NCI-H446 (cell line): ENCODE data around the gene SPARCL1.
A peak's percentile ranks its signal among the peaks of the same experiment; 100 is the strongest.
"Not testable (repeated sequence)": the region's sequence is repeated elsewhere in the genome, so short reads cannot be mapped to it uniquely, and the experiment has no call there.

Experiments used
- DNase-seq, 2 experiments: peaks; one replicate each; lab custom pipeline; 2025; lab: John Stamatoyannopoulos, UW

SPARCL1 gene

GRCh38 chr4:87446375-87446774 is 82.8 kb downstream of the SPARCL1 start:
- not testable (repeated sequence) for DNase-seq

- DNase-seq = no peak
Measured at GRCh38 chr4:87445964-87446363, 83.2 kb downstream of the SPARCL1 start.

- DNase-seq = no peak
Measured at GRCh38 chr4:87444741-87445140, 84.4 kb downstream of the SPARCL1 start.

- no peak for DNase-seq
Measured at GRCh38 chr4:87442889-87443288, 86.3 kb downstream of the SPARCL1 start.

DNA sequence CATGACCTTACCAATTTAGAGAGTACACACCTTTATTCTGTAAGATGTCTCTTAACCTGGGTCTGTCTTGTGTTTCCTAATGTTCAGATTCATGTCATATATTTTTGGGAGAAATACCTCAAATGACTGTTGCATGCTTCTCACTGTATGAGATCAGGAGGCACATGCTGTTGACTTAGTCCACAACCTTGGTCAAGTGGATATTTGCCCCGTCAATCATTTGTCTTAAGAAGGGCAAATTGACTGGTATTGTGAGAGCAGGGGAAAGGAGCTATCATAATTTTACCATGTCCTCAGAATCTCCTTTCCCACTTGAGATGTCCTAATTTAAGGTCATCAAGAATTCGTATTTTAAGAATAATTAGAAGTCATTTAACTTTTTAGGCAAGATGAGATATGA is 95.8 kb downstream of the SPARCL1 start:
- DNase-seq = no peak

DNA sequence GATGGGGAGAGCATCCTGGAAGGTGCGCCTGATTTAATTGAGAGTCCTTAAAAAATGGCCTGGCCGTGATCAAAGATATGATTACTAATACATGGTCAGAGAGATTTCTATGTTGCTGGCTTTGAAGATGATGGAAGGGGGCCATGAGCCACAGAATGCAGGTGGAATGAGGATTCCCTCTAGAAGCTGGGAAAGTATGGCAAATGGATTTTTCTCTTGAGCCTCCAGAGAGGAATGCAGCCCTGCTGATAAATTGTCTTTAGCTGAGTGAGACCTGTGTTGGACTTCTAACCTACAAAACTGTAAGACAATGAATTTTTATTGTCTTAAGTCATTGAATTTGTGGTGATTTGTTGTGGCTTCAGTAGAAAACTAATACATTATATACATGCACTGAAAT is 99.1 kb downstream of the SPARCL1 start:
- DNase-seq = no peak

DNA sequence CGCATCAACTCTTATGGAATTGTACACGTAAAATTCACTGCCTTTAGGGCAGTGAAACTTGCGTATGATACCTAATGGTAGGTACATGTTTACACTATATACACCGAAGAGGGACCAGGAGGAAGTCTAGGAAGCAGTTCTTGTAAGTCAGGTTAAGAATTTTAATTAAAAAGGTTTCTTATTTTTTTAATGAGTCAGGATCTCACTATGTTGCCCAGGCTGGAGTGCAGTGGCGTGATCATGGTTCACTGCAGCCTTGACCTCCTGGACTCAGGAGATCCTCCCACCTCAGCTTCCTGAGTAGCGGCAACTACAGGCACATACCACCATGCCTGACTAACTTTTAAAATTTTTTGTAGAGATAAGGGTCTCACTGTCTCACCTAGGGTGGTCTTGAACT is 100.2 kb downstream of the SPARCL1 start:
- DNase-seq = no peak

GRCh38 chr4:87427518-87427868 is 101.7 kb downstream of the SPARCL1 start:
- DNase-seq = no peak

- DNase-seq = no peak
Measured at GRCh38 chr4:87426865-87427517, 102.2 kb downstream of the SPARCL1 start.

DNA sequence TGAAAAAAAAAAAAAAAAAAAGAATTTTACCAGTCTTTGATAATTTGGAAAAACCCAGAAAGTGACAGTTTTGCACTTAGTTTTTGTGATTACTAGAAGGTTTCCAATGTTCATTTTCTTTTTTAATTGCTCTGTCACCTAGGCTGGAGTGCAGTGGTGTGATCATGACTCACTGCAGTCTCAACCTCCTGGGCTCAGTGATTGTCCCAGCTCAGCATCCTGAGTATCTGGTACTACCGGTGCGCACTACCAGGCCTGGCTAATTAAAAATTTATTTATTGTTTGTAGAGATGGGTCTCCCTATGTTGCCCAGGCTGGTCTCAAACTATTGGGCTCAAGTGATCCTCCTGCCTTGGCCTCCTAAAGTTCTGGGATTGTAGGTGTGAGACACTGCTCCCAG is 103.5 kb downstream of the SPARCL1 start:
- no peak for DNase-seq

DNA sequence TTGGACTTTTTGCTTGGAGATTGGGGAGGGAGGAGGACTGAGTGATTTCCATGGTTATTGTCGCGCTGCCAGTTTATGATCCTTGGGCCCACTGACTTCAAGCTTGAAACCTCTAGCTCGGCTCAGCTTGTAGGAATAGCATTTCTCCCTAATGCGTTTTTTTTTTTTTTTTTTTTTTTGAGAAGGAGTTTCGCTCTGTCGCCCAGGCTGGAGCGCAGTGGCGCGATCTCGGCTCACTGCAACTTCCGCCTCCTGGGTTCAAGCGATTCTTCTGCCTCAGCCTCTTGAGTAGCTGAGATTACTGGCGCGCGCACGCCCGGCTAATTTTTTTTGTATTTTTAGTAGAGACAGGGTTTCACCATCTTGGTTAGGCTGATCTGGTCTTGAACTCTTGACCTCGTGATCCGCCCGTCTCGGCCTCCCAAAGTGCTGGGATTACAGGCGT is 105.1 kb downstream of the SPARCL1 start:
- DNase-seq = peak in 1 of 2 experiments; percentile 15
